ENCODE data around the gene MCRS1.

The MCRS1 gene

GRCh38 chr12:49552425-49552824, 15.5 kb downstream of the MCRS1 start:
- no peak overlapping the region for H3K4me2 ChIP-seq (ENCODE audit: low read depth, low read length)
- H3K27me3 ChIP-seq (replicated peaks; ENCODE audit: insufficient read depth, low read length) = peaks cover 53% of the 10 kb centered on the region
- no peaks in the 10 kb centered on the region for H3K4me1 ChIP-seq (ENCODE audit: low read length)

GRCh38 chr12:49552014-49552413, 15.9 kb downstream of the MCRS1 start:
- Histone ChIP-seq H3K4me3 (ENCODE audit: low read length) (no peak overlapping the region), H3F3A (ENCODE audit: insufficient read depth, low read length) (no peaks in the 10 kb centered on the region), H3K9ac (ENCODE audit: low read length) (no peak overlapping the region), H3K9me2 (replicated peaks; ENCODE audit: insufficient read depth, low read length) (no peaks in the 10 kb centered on the region), H3K4me2 (ENCODE audit: low read depth, low read length) (no peak overlapping the region), H3K27me3 (replicated peaks; ENCODE audit: insufficient read depth, low read length) (peaks cover 54% of the 10 kb centered on the region), H4K20me1 (ENCODE audit: insufficient read depth, low read length) (no peaks in the 10 kb centered on the region), H3K27ac (ENCODE audit: low read length) (no peak overlapping the region), H3K36me3 (replicated peaks; ENCODE audit: insufficient read depth, low read length) (no peaks in the 10 kb centered on the region), H3K9me3 (replicated peaks; ENCODE audit: insufficient read depth, low read length) (no peaks in the 10 kb centered on the region), H3K4me1 (ENCODE audit: low read length) (no peaks in the 10 kb centered on the region), H2AFZ (ENCODE audit: low read length) (no peak overlapping the region), H3K79me2 (ENCODE audit: low read length) (no peaks in the 10 kb centered on the region)
- DNase-seq = no peak
- TF ChIP-seq CTCF (IDR thresholded peaks at IDR 0.05; ENCODE audit: low read length) = no peak
- no peak for TF ChIP-seq EZH2phosphoT487 (IDR thresholded peaks at IDR 0.05; ENCODE audit: low read length)
- no peak for TF ChIP-seq EZH2 (optimal IDR thresholded peaks at IDR 0.05; ENCODE audit: low read depth, low read length)

More at GRCh38 chr12:49552425-49552824, 15.5 kb downstream of the MCRS1 start:
- no peaks in the 10 kb centered on the region for H4K20me1 ChIP-seq (ENCODE audit: insufficient read depth, low read length)
- no peak for DNase-seq
- H3K9ac ChIP-seq (ENCODE audit: low read length) = no peak overlapping the region
- no peaks in the 10 kb centered on the region for H3K36me3 ChIP-seq (replicated peaks; ENCODE audit: insufficient read depth, low read length)
- H3F3A ChIP-seq (ENCODE audit: insufficient read depth, low read length) = no peaks in the 10 kb centered on the region
- H3K27ac ChIP-seq (ENCODE audit: low read length) = no peak overlapping the region
- no peak overlapping the region for H3K4me3 ChIP-seq (ENCODE audit: low read length)
- no peaks in the 10 kb centered on the region for H3K9me3 ChIP-seq (replicated peaks; ENCODE audit: insufficient read depth, low read length)
- no peak for TF ChIP-seq EZH2 (optimal IDR thresholded peaks at IDR 0.05; ENCODE audit: low read depth, low read length)
- no peak for TF ChIP-seq EZH2phosphoT487 (IDR thresholded peaks at IDR 0.05; ENCODE audit: low read length)
- TF ChIP-seq CTCF (IDR thresholded peaks at IDR 0.05; ENCODE audit: low read length) = no peak
- H3K79me2 ChIP-seq (ENCODE audit: low read length) = no peaks in the 10 kb centered on the region
- H3K9me2 ChIP-seq (replicated peaks; ENCODE audit: insufficient read depth, low read length) = no peaks in the 10 kb centered on the region
- no peak overlapping the region for H2AFZ ChIP-seq (ENCODE audit: low read length)

DNA sequence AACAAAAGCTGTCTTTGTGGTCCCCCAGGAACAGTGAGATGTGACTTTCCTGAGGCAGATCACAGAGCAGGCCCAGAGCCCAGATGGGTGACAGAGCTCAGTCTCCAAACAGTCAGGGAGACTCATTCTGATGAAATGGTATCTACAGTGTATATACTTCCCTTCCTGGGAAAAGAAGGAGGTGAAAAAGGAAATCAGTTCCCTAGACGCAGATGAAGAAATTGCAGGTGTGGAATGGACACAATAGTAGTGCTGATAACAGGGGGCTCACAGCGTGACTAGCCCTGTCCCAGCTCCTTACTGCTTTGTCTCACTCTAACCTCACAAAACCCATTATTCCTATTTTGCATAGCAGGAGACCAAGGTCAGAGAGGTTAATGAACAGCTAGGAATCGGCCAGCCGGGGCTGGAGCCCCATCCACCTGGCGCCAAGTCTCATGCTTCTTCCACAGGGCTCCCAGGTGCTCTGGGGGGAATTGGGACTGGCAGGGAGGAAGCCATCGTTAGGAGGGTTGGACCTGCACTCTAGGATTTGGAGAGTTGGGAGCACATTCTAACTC, 17.2 kb downstream of the MCRS1 start:
- Histone ChIP-seq H3K27ac (ENCODE audit: low read length) (no peak overlapping the region), H3F3A (ENCODE audit: insufficient read depth, low read length) (no peaks in the 10 kb centered on the region), H3K9ac (ENCODE audit: low read length) (no peak overlapping the region), H3K4me3 (ENCODE audit: low read length) (no peak overlapping the region), H3K27me3 (replicated peaks; ENCODE audit: insufficient read depth, low read length) (peaks cover 54% of the 10 kb centered on the region), H3K79me2 (ENCODE audit: low read length) (no peaks in the 10 kb centered on the region), H3K4me1 (ENCODE audit: low read length) (no peaks in the 10 kb centered on the region), H3K4me2 (ENCODE audit: low read depth, low read length) (no peak overlapping the region), H4K20me1 (ENCODE audit: insufficient read depth, low read length) (no peaks in the 10 kb centered on the region), H3K9me3 (replicated peaks; ENCODE audit: insufficient read depth, low read length) (no peaks in the 10 kb centered on the region), H3K36me3 (replicated peaks; ENCODE audit: insufficient read depth, low read length) (no peaks in the 10 kb centered on the region), H3K9me2 (replicated peaks; ENCODE audit: insufficient read depth, low read length) (no peaks in the 10 kb centered on the region), H2AFZ (ENCODE audit: low read length) (no peak overlapping the region)
- DNase-seq = no peak
- TF ChIP-seq EZH2phosphoT487 (IDR thresholded peaks at IDR 0.05; ENCODE audit: low read length) = no peak
- TF ChIP-seq EZH2 (optimal IDR thresholded peaks at IDR 0.05; ENCODE audit: low read depth, low read length) = no peak
- no peak for TF ChIP-seq CTCF (IDR thresholded peaks at IDR 0.05; ENCODE audit: low read length)
